Mucosa of descending colon (tissue), 3 donors: ENCODE results near the gene SOX8. TPM values are rescaled to one million over a fixed set of nuclear protein-coding genes. Genes with fewer than 3 reads are reported as not detected.

Source experiments
- ATAC-seq: fragments of 200-7000 bp; cut with Tn5 transposase; one replicate; pipeline ENCODE4 v1.9.1; 2020; ENCODE audit warnings: mild to moderate bottlenecking, moderate library complexity
- DNase-seq, 3 donors: peaks; one replicate each; pipeline ENCODE4 v3.0.0-alpha.2; 2020
- H3K36me3 ChIP-seq: fragments of 200-600 bp; one replicate; pipeline ENCODE4 v1.8.0; 2021; ENCODE audit warnings: low read depth, mild to moderate bottlenecking
- H3K4me1 ChIP-seq: fragments of 200-600 bp; one replicate; pipeline ENCODE4 v1.8.0; 2021; ENCODE audit warnings: low read depth, mild to moderate bottlenecking
- H3K4me3 ChIP-seq: fragments of 200-600 bp; one replicate; pipeline ENCODE4 v1.8.0; 2021; ENCODE audit warnings: mild to moderate bottlenecking
- H3K9me3 ChIP-seq: fragments of 200-600 bp; one replicate; pipeline ENCODE4 v1.8.0; 2021; ENCODE audit warnings: mild to moderate bottlenecking
- intact Hi-C, 2 donors: fragments of 100-400 bp; cut with DNase I in 1 of 2; cut with micrococcal nuclease in 1 of 2; formaldehyde crosslinking; loops; one replicate each; pipeline versions ENCODE4 v1.11.0 to v1.11.1; 2022; cut with DNase I, micrococcal nuclease
- long read RNA-seq, 2 donors: library from polyadenylated mRNA; unstranded; transcript quantifications; one replicate each; pipeline ENCODE4 v2.0.0, GENCODE V29; 2019 to 2021
- total RNA-seq, 3 donors: library from RNA; stranded (reverse); fragmentation: NEBNext Ultra II Directional in 2 of 3; extraction: Animal tissue kit (Norgen Biotek cat#: 25700) in 2 of 3; gene quantifications; one replicate each; pipeline versions ENCODE4 v1.2.1 to v1.2.4, GENCODE V29; 2021 to 2023
- TF ChIP-seq, protein P1 (sequence below): fragments of 200-600 bp; IDR thresholded peaks from one replicate; pipeline ENCODE4 v1.8.0; 2022; ENCODE audit warnings: antibody characterized with exemption, mild to moderate bottlenecking
- donor health status: DM: no; HTN: no; CAD: no; lungs with moderate emphysema.
- donor health status: DM: no; HTN: no; CAD: no.
- donor health status: DM: no; HTN: yes; CAD: no.

Gene SOX8
- 1 to 10 TPM in 1 of 3 donors, under 1 TPM in 2; 0.67 to 3.1 (median 0.75) TPM for total RNA-seq
- long read RNA-seq, donor 1, full-length matches to known transcripts: 18 of 21 reads
- long read RNA-seq, donor 1, partial matches to known transcripts: 2 of 21 reads
- long read RNA-seq, donor 1, other reads (novel, unspliced or antisense): 1 of 21 reads
- long read RNA-seq, donor 2, partial matches to known transcripts: 1 of 1 reads
- long read RNA-seq, donor 2, other reads (novel, unspliced or antisense): 0 of 1 reads

DNA sequence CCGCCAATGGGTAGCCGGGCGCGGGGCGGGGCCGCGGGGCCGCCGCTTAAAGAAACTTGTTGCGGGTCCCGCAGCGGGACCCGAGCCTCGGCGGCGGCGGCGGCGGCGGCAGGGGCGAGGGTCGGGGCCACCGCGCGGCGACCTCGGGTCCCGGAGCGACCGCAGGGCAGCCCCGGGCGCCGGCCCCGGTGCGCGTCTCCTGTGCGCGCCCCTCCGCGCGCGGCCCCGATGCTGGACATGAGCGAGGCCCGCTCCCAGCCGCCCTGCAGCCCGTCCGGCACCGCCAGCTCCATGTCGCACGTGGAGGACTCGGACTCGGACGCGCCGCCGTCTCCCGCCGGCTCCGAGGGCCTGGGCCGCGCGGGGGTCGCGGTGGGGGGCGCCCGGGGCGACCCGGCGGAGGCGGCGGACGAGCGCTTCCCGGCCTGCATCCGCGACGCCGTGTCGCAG lies at the start of gene SOX8:
TSS of gene SOX8 (plus strand) at position 76 of the 450 bp plus-strand sequence. CDS start at position 229, 153 bp downstream.
- DNase-seq: no peak
- Histone ChIP-seq H3K36me3 (no peaks in the 10 kb centered on the region), H3K4me1 (peaks cover 4% of the 10 kb centered on the region), H3K4me3 (no peak within 1 kb of the TSS), H3K9me3 (no peaks in the 10 kb centered on the region)
- no peak for ATAC-seq
- TF ChIP-seq, protein P1, sequence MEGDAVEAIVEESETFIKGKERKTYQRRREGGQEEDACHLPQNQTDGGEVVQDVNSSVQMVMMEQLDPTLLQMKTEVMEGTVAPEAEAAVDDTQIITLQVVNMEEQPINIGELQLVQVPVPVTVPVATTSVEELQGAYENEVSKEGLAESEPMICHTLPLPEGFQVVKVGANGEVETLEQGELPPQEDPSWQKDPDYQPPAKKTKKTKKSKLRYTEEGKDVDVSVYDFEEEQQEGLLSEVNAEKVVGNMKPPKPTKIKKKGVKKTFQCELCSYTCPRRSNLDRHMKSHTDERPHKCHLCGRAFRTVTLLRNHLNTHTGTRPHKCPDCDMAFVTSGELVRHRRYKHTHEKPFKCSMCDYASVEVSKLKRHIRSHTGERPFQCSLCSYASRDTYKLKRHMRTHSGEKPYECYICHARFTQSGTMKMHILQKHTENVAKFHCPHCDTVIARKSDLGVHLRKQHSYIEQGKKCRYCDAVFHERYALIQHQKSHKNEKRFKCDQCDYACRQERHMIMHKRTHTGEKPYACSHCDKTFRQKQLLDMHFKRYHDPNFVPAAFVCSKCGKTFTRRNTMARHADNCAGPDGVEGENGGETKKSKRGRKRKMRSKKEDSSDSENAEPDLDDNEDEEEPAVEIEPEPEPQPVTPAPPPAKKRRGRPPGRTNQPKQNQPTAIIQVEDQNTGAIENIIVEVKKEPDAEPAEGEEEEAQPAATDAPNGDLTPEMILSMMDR: no peak
- intact Hi-C loops: no loop called here

DNA sequence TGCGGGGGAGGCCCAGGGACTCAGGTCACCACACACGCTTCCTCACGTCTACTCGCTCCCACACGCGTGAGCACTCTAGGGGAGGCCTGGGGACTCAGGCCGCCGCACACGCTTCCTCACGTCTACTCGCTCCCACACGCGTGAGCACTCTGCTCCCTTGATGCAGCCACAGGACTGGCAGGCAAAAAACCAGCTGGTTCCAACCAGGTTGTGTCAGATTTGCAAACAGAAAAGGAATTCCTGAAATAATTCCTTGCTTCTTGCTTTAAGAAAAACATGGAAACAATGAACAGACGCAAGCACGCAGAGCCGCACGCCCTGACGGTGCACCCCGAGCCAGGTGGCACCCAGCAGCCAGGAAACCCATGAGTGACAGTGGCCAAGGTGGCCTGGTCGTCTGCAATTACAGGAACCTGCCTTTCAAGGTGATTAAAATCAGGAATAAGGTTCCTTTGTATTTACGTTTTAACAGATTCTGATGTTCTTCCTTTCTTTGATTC lies 48.7 kb upstream of the SOX8 start:
- H3K4me1 ChIP-seq: no peaks in the 10 kb centered on the region
- DNase-seq: no peak
- H3K9me3 ChIP-seq: no peaks in the 10 kb centered on the region
- no peak overlapping the region for H3K4me3 ChIP-seq
- no peak for ATAC-seq
- TF ChIP-seq, protein P1: no peak
- intact Hi-C loops: no loop called here
- H3K36me3 ChIP-seq: no peaks in the 10 kb centered on the region

DNA sequence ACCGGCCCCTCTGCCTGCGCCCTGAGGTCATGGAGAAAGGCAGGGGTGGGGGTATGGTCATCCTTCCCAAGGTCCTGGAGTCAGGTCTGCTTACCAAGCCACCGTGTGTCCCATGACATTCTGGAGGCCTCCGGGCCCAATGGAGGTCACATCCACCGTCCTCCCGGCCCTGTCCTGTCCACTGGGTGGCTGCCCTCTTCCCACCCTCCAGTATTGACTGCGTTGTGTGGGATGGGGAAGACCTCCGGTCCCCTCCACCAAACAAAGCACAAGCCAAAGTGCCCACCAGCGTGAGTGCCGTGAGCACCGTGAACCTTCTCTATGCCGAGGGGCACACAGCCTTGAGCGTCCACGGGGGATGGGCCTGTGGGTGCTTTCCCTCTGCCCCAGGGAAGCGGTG lies 48.0 kb upstream of the SOX8 start:
- Histone ChIP-seq H3K9me3 (no peaks in the 10 kb centered on the region), H3K4me3 (no peak overlapping the region), H3K36me3 (no peaks in the 10 kb centered on the region), H3K4me1 (no peaks in the 10 kb centered on the region)
- intact Hi-C loops: no loop called here
- TF ChIP-seq, protein P1: no peak
- DNase-seq (no peak), ATAC-seq (no peak)

DNA sequence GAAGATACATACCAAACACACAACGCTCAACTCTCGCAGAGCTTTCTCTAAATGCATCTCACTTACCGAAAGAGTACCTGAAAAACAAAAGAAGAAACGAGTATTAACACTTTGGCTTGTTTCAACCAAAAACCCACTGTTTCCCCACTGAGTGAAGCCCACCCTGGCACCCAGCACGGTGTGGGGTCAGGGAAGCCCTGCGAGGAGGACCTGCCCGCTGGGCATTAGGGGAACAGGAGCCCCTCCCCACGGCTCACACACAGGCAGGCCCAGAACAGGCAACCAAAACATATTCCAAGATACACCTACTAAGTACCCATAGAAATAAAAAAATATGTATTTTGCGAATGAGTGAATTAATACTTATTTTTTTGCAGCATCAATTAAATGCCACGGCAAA lies 47.4 kb upstream of the SOX8 start:
- intact Hi-C loops: no loop called here
- no peak for DNase-seq
- ATAC-seq: no peak
- TF ChIP-seq, protein P1: no peak
- no peaks in the 10 kb centered on the region for H3K36me3 ChIP-seq
- H3K9me3 ChIP-seq: no peaks in the 10 kb centered on the region
- H3K4me1 ChIP-seq: no peaks in the 10 kb centered on the region
- H3K4me3 ChIP-seq: no peak overlapping the region

DNA sequence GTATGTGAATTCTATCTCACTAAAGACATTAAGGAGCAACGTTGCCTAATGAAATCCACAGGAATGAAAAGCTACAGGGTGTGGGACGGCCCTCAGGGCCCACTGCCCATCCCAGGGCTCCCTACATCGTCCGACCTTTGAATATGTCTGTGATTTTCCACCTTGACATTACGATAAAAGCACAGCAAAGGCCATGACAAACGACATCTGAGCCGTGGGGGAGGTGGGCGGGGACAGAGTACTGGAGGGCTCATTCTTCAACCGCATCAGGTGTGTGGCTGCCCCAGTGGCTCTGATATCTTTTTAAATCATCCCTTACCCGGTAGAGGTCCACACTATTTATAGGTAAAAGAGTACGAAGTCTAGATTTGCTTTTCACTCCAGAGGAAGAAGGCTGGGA lies 45.9 kb upstream of the SOX8 start:
- H3K4me3 ChIP-seq: no peak overlapping the region
- no peaks in the 10 kb centered on the region for H3K9me3 ChIP-seq
- H3K4me1 ChIP-seq: no peaks in the 10 kb centered on the region
- intact Hi-C loops: no loop called here
- TF ChIP-seq, protein P1: no peak
- no peak for DNase-seq
- H3K36me3 ChIP-seq: no peaks in the 10 kb centered on the region
- no peak for ATAC-seq
